ENCODE results near the gene DLK2.
"Not testable (repeated sequence)": the region's sequence is repeated elsewhere in the genome, so short reads cannot be mapped to it uniquely, and the experiment has no call there.

The DLK2 gene, protein sequence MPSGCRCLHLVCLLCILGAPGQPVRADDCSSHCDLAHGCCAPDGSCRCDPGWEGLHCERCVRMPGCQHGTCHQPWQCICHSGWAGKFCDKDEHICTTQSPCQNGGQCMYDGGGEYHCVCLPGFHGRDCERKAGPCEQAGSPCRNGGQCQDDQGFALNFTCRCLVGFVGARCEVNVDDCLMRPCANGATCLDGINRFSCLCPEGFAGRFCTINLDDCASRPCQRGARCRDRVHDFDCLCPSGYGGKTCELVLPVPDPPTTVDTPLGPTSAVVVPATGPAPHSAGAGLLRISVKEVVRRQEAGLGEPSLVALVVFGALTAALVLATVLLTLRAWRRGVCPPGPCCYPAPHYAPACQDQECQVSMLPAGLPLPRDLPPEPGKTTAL

GRCh38 chr6:43455531-43456428 lies at the start of gene DLK2:
TSS of gene DLK2 (minus strand) at chr6:43455548. CDS start at chr6:43454825, 723 bp downstream.
- ATAC-seq (peak; percentile 76), DNase-seq (ENCODE audit: low spot score in 2 of 2) (peak; percentile 21 to 68)
- Mint-ChIP-seq H3K9me3 (no peaks in the 10 kb centered on the region), H3K4me3 (peak within 1 kb of the TSS; percentile 82), H3K27ac (peak within 1 kb of the TSS; percentile 69), H3K36me3 (peaks cover 25% of the 10 kb centered on the region), H3K4me1 (peaks cover 24% of the 10 kb centered on the region)

DNA sequence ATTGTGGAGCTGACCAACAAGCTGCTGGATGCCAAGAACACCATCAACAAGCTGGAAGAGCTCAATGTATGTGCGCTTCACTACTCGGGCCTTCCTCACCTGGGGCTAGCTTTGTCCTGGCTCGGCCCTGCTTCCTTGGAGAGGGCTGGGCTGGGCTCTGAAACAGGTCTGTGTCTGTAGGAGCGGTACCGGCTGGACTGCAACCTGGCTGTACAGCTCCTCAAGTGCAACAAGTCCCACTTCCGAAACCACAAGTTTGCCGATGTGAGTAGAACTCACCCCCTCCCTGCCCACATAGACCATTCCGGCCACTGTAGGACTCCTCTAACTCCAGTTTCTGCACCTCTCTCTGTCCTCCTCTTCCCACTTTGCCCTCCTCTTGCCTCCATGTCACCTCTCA lies 48.1 kb upstream of the DLK2 start:
- Mint-ChIP-seq H3K27ac (peak overlapping the region; percentile 71), H3K9me3 (no peaks in the 10 kb centered on the region), H3K36me3 (peaks cover 66% of the 10 kb centered on the region), H3K4me1 (peaks cover 18% of the 10 kb centered on the region), H3K4me3 (no peak overlapping the region)
- DNase-seq (ENCODE audit: low spot score in 2 of 2) (no peak), ATAC-seq (no peak)

- peak overlapping the region; percentile 71 for H3K27ac Mint-ChIP-seq
- peaks cover 74% of the 10 kb centered on the region for H3K36me3 Mint-ChIP-seq
- H3K4me1 Mint-ChIP-seq: peaks cover 18% of the 10 kb centered on the region
- no peaks in the 10 kb centered on the region for H3K9me3 Mint-ChIP-seq
- DNase-seq (ENCODE audit: low spot score in 2 of 2) (no peak), ATAC-seq (no peak)
- no peak overlapping the region for H3K4me3 Mint-ChIP-seq
These were observed 47.3 kb upstream of the DLK2 start for GRCh38 chr6:43502666-43503065.

GRCh38 chr6:43500921-43501320 lies 45.6 kb upstream of the DLK2 start:
- peaks cover 74% of the 10 kb centered on the region for H3K36me3 Mint-ChIP-seq
- peaks cover 2% of the 10 kb centered on the region for H3K4me1 Mint-ChIP-seq
- H3K4me3 Mint-ChIP-seq: no peak overlapping the region
- DNase-seq (ENCODE audit: low spot score in 2 of 2): no peak
- peak overlapping the region; percentile 53 for H3K27ac Mint-ChIP-seq
- no peaks in the 10 kb centered on the region for H3K9me3 Mint-ChIP-seq
- no peak for ATAC-seq

DNA sequence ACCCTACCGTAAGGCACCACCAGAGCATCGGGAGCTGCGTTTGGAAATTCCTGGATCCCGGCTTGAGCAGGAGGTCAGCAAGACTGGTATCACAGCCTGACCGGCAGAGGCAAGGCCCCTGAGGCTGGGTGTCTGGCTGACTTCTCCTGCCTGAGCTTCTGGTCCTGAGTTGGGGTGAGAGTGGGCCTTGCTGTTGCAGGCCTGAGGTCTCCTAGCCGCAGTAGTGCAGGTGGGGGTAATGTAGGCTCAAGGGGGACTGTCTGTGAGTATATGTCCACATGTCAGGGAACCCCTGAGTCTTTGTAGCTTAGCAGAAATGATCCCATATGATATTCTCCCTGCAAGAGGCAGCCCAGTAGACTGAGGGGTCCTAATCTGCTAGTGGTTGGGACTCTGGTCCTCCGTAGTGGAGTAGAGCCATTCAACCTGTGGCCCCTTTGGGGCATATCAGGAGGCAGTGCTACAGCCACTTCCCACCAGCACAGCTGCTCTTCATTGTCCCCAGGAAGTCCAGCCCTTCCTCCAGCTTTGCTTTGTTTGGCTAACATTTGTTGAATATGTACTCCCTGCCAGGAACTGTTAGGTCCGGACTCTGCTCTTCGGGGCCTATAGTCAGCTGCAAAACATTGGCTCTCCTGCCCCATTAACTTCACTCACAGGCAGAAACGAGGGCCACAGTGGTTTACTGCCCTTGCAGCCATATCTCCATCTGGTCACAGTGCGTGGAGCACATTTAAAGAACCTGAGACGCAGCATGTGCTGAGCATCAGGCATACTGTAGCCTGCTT lies 43.9 kb upstream of the DLK2 start:
- no peaks in the 10 kb centered on the region for H3K9me3 Mint-ChIP-seq
- no peak for DNase-seq (ENCODE audit: low spot score in 2 of 2)
- H3K4me3 Mint-ChIP-seq: no peak overlapping the region
- ATAC-seq: no peak
- H3K36me3 Mint-ChIP-seq: peaks cover 66% of the 10 kb centered on the region
- no peak overlapping the region for H3K27ac Mint-ChIP-seq
- peaks cover 19% of the 10 kb centered on the region for H3K4me1 Mint-ChIP-seq

GRCh38 chr6:43498291-43498690 lies 42.9 kb upstream of the DLK2 start:
- not testable (repeated sequence) for DNase-seq (ENCODE audit: low spot score in 2 of 2); ATAC-seq; H3K9me3 Mint-ChIP-seq; H3K27ac Mint-ChIP-seq; H3K4me3 Mint-ChIP-seq
- H3K4me1 Mint-ChIP-seq: peaks cover 25% of the 10 kb centered on the region
- H3K36me3 Mint-ChIP-seq: peaks cover 58% of the 10 kb centered on the region

DNA sequence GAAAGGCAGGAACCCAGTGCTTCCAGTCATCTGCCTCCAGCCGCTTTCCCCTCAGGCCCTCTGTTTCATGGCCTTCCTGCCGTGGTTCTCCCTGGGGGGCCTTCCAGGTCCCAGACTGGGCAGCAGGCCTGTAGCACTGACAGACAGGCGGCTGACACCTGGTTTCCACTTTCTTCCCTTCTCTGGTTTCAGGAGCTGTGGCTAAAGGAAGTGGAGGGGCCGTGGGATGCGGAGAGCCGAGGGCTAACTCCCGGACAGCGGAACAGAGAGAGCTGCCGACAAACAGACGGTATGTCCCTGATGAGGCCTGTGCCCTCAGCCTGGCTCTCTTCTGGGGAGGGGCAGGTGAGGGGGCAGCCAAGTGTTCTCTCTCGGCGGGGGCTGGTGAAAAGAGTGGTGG lies 42.3 kb upstream of the DLK2 start:
- peaks cover 26% of the 10 kb centered on the region for H3K4me1 Mint-ChIP-seq
- DNase-seq (ENCODE audit: low spot score in 2 of 2): no peak
- peaks cover 54% of the 10 kb centered on the region for H3K36me3 Mint-ChIP-seq
- ATAC-seq: no peak
- H3K4me3 Mint-ChIP-seq: no peak overlapping the region
- no peaks in the 10 kb centered on the region for H3K9me3 Mint-ChIP-seq
- peak overlapping the region; percentile 76 for H3K27ac Mint-ChIP-seq

- Mint-ChIP-seq H3K9me3 (no peaks in the 10 kb centered on the region), H3K27ac (peak overlapping the region; percentile 76), H3K4me1 (peaks cover 32% of the 10 kb centered on the region), H3K36me3 (peaks cover 52% of the 10 kb centered on the region), H3K4me3 (no peak overlapping the region)
- ATAC-seq: no peak
- DNase-seq (ENCODE audit: low spot score in 2 of 2): no peak
These were observed 41.7 kb upstream of the DLK2 start for GRCh38 chr6:43497129-43497396.

- Mint-ChIP-seq H3K4me3 (no peak overlapping the region), H3K9me3 (no peaks in the 10 kb centered on the region), H3K36me3 (peaks cover 47% of the 10 kb centered on the region), H3K4me1 (peaks cover 32% of the 10 kb centered on the region), H3K27ac (peak overlapping the region; percentile 76)
- DNase-seq (ENCODE audit: low spot score in 2 of 2): no peak
- no peak for ATAC-seq
These were observed 41.2 kb upstream of the DLK2 start for GRCh38 chr6:43496370-43497128.

DNA sequence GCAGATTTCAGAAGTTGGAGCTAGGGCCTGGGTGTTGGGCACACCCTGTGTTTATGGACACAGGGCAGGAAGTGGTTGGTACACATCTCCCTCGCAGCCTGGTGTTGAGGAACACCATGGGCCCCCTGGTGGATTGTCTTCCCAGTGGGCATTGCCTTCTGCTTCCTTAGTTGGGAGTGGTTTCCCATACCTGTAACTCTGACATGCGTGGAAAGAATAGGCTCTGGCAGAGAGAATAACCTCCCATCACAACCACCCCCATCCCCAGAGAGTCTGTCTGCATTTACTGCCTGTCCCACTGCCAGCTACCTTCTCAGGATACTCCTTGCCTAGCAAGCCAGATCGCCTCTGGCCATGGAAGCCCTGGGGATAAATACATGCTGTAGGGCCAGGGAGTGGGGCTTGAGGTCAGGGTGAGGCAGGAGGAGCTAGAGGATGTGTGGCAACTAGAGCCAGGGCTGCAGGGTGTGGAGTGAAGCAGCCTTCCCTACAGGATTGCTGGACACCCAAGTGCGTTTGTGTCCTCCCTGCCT lies 40.1 kb upstream of the DLK2 start:
- DNase-seq (ENCODE audit: low spot score in 2 of 2) (no peak), ATAC-seq (peak; percentile 48)
- H3K27ac Mint-ChIP-seq: peak overlapping the region; percentile 91
- peaks cover 36% of the 10 kb centered on the region for H3K36me3 Mint-ChIP-seq
- no peaks in the 10 kb centered on the region for H3K9me3 Mint-ChIP-seq
- H3K4me1 Mint-ChIP-seq: peaks cover 32% of the 10 kb centered on the region
- H3K4me3 Mint-ChIP-seq: peak overlapping the region; percentile 14

DNA sequence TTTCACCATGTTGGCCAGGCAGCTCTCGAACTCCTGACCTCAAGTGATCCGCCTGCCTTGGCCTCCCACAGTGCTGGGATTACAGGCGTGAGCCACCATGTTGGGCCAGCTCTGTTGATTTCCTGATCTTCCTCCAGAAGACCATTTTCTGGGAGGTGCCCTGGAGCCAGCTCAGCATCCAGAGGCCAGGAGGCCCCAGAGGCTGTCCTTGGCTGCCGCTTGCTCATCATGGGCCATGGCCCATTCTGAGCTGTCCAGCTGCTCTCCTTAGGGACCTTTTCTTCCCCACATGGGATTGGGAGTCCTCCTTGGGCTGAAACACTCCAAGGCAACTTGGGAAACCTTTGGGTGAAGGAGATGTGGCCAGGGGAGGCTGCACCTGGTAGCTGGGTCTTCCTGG lies 39.4 kb upstream of the DLK2 start:
- Mint-ChIP-seq H3K4me3 (peak overlapping the region; percentile 14), H3K4me1 (peaks cover 32% of the 10 kb centered on the region), H3K36me3 (peaks cover 35% of the 10 kb centered on the region), H3K9me3 (no peaks in the 10 kb centered on the region), H3K27ac (peak overlapping the region; percentile 91)
- no peak for ATAC-seq
- DNase-seq (ENCODE audit: low spot score in 2 of 2): no peak

DNA sequence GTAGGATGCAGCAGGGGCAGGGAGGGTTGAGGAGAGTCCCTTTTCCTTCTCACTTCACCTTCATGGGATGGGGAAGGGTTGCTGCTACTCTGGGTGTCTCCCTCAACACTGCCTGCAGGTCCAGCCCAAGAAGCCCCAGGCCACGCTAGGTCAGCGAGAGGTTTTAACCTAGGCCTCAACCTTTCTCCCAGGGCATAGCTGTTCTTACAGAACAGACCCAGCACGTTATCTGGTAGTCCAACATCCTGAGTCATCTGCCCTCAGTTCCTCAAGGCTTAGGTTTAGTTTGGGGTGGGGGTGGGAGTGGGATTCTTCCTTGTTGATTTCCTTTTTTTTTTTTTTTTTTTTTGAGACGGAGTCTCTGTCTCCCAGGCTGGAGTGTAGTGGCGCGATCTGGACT lies 39.0 kb upstream of the DLK2 start:
- Mint-ChIP-seq H3K9me3 (no peaks in the 10 kb centered on the region), H3K4me1 (peaks cover 33% of the 10 kb centered on the region), H3K36me3 (peaks cover 32% of the 10 kb centered on the region), H3K27ac (no peak overlapping the region), H3K4me3 (no peak overlapping the region)
- DNase-seq (ENCODE audit: low spot score in 2 of 2): no peak
- no peak for ATAC-seq

- ATAC-seq (no peak), DNase-seq (ENCODE audit: low spot score in 2 of 2) (no peak)
- Mint-ChIP-seq H3K9me3 (no peaks in the 10 kb centered on the region), H3K4me1 (peaks cover 37% of the 10 kb centered on the region), H3K27ac (no peak overlapping the region), H3K4me3 (no peak overlapping the region), H3K36me3 (peaks cover 27% of the 10 kb centered on the region)
These were observed 38.5 kb upstream of the DLK2 start for GRCh38 chr6:43493833-43494232.

DNA sequence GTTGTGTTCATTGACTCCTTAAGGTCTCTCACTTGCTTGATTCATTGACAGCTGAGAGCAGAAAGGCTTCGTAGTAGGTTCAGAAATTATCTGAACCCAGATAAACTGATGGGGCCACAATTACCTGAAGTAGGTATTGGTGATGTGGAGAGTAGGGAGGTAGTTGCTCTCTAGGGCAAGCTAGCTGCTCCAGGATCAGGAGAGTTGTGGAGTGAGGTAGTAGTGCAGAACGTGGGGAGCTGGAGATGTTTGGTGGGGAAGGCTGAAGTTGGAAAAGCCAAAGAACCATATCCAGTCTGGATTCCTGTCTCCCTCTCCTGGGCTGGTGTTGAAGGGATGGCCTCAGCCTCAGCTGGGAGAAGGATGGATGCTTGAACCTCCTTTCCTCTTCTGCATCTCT lies 37.9 kb upstream of the DLK2 start:
- Mint-ChIP-seq H3K27ac (peak overlapping the region; percentile 5), H3K9me3 (no peaks in the 10 kb centered on the region), H3K36me3 (peaks cover 21% of the 10 kb centered on the region), H3K4me3 (no peak overlapping the region), H3K4me1 (peaks cover 37% of the 10 kb centered on the region)
- ATAC-seq (no peak), DNase-seq (ENCODE audit: low spot score in 2 of 2) (no peak)
